GM12801 (cell line): Measurements from ENCODE around the gene ZMYND8.

ENCODE experiments used
- CTCF ChIP-seq: IDR thresholded peaks from one replicate; pipeline ENCODE4 v1.5.1; 2011; ENCODE audit warnings: control low read depth; ENCODE audit not compliant: insufficient read length; ENCODE audit errors: extremely low read depth

The ZMYND8 gene

DNA sequence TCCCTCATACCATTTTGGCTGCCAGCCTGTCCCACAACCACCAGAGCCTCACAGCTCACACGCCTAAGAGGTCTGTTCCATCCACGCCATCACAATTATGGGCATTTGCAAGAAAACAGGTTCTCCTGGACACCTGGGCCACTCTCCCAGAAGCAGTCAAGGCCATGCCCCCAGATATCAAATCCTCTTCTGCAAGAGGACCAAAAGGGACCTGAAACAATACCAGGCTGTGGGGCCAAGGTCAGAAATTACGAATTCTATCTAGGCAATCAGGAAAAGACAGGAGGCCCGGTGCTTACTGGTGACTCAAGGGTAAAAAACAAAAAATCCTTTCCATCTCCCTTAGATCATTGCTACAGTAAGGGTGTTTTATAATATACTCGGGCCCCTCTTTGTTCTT, 69.8 kb downstream of the ZMYND8 start:
- TF ChIP-seq CTCF: no peak

GRCh38 chr20:47285189-47285588, 71.3 kb downstream of the ZMYND8 start:
- TF ChIP-seq CTCF: no peak

DNA sequence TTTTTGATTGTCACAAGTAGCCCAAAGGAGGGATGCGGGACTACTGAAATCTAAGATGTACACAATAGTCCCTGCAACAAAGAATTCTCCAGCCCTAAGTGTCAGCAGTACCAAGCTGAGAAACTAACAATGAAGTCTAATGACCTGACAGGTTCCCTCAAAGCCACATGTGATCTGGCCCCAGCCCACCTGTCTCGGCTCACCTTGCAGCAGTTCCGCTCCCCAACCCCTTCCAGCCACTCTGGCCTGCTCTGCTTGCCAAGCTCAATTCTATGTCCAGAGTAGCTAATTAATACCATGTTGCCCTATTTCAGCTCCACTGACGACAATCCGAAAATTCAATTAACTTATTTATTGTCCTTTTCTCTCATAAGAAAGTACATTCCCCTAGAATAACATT, 72.1 kb downstream of the ZMYND8 start:
- no peak for TF ChIP-seq CTCF

GRCh38 chr20:47283411-47283810, 73.1 kb downstream of the ZMYND8 start:
- TF ChIP-seq CTCF: no peak

- TF ChIP-seq CTCF: no peak
Observed at GRCh38 chr20:47282864-47283263, 73.6 kb downstream of the ZMYND8 start.

- TF ChIP-seq CTCF: no peak
Observed at GRCh38 chr20:47281376-47281775, 75.1 kb downstream of the ZMYND8 start.

GRCh38 chr20:47280668-47281067, 75.8 kb downstream of the ZMYND8 start:
- no peak for TF ChIP-seq CTCF

GRCh38 chr20:47280228-47280627, 76.3 kb downstream of the ZMYND8 start:
- no peak for TF ChIP-seq CTCF
